Stimulated activated naive CD8-positive, alpha-beta T cell treated with anti-CD3 and anti-CD28 coated beads, Interleukin-15, Interleukin-2, amounts not matched to agents 100 ng/mL and 50 ng/mL, for 24 hours (primary cell): Measurements from ENCODE around the gene ANGPTL8.

ENCODE experiments used
- H3K27ac Mint-ChIP-seq: one replicate; pipeline ENCODE4 v1.8.0; 2021; ENCODE audit warnings: mild to moderate bottlenecking, mixed read lengths
- H3K27me3 Mint-ChIP-seq: one replicate; pipeline ENCODE4 v1.8.0; 2021; ENCODE audit warnings: mixed read lengths
- H3K36me3 Mint-ChIP-seq: one replicate; pipeline ENCODE4 v1.8.0; 2021; ENCODE audit warnings: low read depth, mixed read lengths
- H3K4me1 Mint-ChIP-seq: one replicate; pipeline ENCODE4 v1.8.0; 2021; ENCODE audit warnings: low read depth, mixed read lengths
- H3K4me3 Mint-ChIP-seq: one replicate; pipeline ENCODE4 v1.8.0; 2021; ENCODE audit warnings: mild to moderate bottlenecking, mixed read lengths
- H3K9me3 Mint-ChIP-seq: one replicate; pipeline ENCODE4 v1.8.0; 2021; ENCODE audit warnings: mixed read lengths

The ANGPTL8 gene

DNA sequence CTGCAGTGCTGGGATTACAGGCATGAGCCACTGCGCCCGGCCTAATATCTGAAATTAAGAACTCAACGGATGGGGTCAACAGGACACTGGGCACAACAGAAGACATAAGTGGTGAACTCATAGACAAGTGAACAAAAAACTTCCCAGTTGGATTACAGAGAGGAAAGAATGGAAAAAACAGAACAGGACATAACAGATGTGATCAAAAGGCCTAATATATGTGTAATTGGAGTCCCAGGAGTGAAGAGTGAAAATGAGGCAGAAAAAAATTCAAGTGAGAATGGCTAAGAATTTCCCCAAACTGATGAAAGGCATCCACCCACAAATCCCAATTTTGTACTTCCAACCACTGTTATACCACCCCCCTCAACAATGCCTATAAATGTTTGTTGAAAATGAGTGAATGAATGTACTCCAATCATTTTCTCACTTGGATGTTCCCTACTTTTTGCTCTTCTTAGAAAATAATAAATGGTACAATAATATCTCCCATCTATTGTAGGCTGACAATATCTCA, 18.3 kb upstream of the ANGPTL8 start:
- Mint-ChIP-seq H3K4me1 (no peaks in the 10 kb centered on the region), H3K27ac (no peak overlapping the region), H3K27me3 (peaks cover 3% of the 10 kb centered on the region), H3K36me3 (peaks cover 3% of the 10 kb centered on the region), H3K9me3 (peaks cover 14% of the 10 kb centered on the region), H3K4me3 (no peak overlapping the region)

DNA sequence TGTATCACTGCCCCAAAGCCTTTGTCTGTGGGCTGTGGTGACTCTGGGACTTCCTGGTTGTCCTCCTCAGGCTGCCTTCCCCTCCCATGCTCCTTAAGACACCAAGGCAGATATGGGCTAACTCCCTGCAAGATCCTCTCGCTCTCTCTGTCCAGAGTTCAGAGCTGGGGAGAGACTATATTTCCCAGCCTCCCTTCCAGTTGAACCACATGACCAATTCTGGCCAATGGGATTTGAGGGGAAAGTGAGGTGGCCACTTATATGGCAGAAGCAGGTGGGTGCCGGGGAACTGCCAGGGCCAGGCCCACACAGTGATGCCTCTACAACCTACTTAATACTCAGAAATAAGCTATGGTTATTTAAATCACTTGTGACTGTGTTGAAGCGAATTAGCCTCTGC, 16.2 kb upstream of the ANGPTL8 start:
- Mint-ChIP-seq H3K27me3 (peaks cover 3% of the 10 kb centered on the region), H3K27ac (no peak overlapping the region)

DNA sequence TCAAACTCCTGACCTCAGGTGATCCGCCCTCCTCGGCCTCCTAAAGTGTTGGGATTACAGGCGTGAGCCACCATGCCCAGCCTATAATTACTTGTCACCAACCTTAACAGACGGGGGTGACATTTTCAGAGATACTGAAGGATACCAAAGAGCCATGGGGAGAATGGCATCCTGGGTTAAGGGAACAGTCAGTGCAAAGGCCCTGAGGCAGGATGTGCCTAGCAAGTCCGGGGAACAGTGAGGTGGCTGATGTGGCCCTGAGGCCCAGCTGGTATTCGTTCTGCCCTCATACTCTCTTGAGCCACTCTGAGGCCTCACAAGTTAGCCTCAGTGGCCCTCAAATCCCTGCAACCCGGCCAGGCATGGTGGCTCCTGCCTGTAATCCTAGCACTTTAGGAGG, 15.0 kb upstream of the ANGPTL8 start:
- H3K9me3 Mint-ChIP-seq, result peaks cover 14% of the 10 kb centered on the region
- H3K27me3 Mint-ChIP-seq, result peaks cover 3% of the 10 kb centered on the region

More for the DNA sequence above, 16.2 kb upstream of the ANGPTL8 start:
- Mint-ChIP-seq H3K9me3 (peaks cover 14% of the 10 kb centered on the region), H3K4me1 (no peaks in the 10 kb centered on the region), H3K36me3 (peaks cover 3% of the 10 kb centered on the region), H3K4me3 (no peak overlapping the region)

DNA sequence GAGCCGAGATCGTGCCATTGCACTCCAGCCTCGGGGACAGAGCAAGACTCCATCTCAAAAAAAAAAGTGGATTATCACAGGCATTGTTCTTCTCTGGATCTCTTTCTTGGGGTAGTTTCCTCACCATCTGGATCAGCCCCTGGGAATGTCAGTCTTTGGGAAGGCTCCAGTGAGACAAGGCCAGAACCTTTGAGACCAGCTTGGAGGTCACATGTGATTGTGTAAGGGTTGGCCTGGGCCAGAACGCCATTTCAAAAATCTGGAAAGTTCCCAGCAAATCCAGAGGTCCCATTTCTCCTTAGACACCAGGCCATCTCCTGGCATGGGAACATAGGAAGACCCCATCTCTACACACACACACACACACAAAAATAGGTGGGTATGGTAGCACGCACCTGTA, 14.2 kb upstream of the ANGPTL8 start:
- H3K9me3 Mint-ChIP-seq, result peaks cover 13% of the 10 kb centered on the region
- peaks cover 3% of the 10 kb centered on the region for H3K27me3 Mint-ChIP-seq
- H3K4me3 Mint-ChIP-seq, result no peak overlapping the region
- H3K4me1 Mint-ChIP-seq, result no peaks in the 10 kb centered on the region
- H3K27ac Mint-ChIP-seq, result no peak overlapping the region
- peaks cover 3% of the 10 kb centered on the region for H3K36me3 Mint-ChIP-seq

More for the DNA sequence above, 15.0 kb upstream of the ANGPTL8 start:
- Mint-ChIP-seq H3K4me3 (no peak overlapping the region), H3K27ac (no peak overlapping the region), H3K36me3 (peaks cover 3% of the 10 kb centered on the region), H3K4me1 (no peaks in the 10 kb centered on the region)

DNA sequence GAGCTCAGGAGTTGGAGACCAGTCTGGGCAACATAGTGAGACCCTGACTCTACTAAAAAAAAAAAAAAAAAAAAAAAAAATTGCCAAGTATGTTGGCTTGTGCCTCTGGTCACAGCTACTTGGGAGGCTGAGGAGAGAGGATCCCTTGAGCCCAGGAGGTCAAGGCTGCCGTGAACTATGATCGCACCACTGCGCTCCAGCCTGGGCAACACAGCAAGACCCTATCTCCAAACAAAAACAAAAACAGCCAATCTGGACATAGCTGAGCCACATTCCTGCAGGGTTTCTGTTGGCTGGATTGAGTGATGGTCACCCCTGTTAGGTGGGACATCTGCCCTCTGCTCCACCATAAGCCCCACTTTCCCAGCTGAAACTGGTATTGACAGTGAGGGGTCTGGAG, 13.6 kb upstream of the ANGPTL8 start:
- no peak overlapping the region for H3K27ac Mint-ChIP-seq
- H3K27me3 Mint-ChIP-seq, result no peaks in the 10 kb centered on the region
- no peaks in the 10 kb centered on the region for H3K36me3 Mint-ChIP-seq
- H3K4me3 Mint-ChIP-seq, result no peak overlapping the region
- no peaks in the 10 kb centered on the region for H3K4me1 Mint-ChIP-seq
- H3K9me3 Mint-ChIP-seq, result peaks cover 9% of the 10 kb centered on the region

- Mint-ChIP-seq H3K27me3 (no peaks in the 10 kb centered on the region), H3K9me3 (peaks cover under 1% of the 10 kb centered on the region), H3K4me1 (no peaks in the 10 kb centered on the region), H3K27ac (no peak overlapping the region), H3K4me3 (no peak overlapping the region), H3K36me3 (no peaks in the 10 kb centered on the region)
Measured at GRCh38 chr19:11226716-11227166, 12.7 kb upstream of the ANGPTL8 start.

- Mint-ChIP-seq H3K36me3 (no peaks in the 10 kb centered on the region), H3K27me3 (no peaks in the 10 kb centered on the region), H3K9me3 (no peaks in the 10 kb centered on the region), H3K27ac (no peak overlapping the region), H3K4me1 (no peaks in the 10 kb centered on the region), H3K4me3 (no peak overlapping the region)
Measured at GRCh38 chr19:11227195-11227886, 12.1 kb upstream of the ANGPTL8 start.

DNA sequence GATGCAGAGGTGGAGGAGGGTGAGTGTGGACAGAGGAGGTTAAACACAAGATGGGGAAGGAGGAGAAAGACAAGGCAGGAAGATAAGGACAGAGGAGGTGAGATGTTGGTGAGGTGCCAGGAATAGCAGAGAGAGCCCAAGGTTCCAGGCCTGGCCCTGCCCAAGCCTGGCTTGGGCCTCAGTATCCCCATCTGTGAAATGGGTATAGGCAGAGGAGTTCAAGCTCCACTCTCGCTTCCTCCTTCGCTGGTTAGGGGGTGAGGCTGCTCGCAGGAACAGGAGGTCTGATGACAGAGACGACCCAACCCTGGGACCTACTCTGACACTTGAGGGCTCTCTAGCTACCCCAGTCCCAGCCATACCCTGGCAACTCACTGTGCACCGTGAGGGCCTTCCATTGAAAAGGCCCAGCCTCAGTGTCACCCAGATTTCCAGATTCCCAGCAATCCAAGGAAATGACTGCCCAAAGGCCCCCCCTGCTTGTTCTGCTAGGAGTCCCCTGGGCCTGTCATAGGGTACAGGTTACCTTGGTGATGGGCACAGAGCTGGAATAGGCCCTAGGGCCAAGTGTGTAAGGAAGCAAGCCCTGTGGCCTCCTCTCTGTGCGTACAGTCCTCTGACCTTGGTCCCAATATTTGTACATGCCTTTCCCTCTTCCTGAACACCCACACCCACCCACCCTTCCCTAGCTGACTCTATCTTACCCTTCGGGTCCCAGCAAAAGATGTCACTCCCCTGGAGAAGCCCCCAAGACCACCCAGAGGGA, 8.6 kb upstream of the ANGPTL8 start:
- Mint-ChIP-seq H3K27ac (no peak overlapping the region), H3K27me3 (no peaks in the 10 kb centered on the region), H3K36me3 (no peaks in the 10 kb centered on the region), H3K4me1 (no peaks in the 10 kb centered on the region), H3K9me3 (no peaks in the 10 kb centered on the region), H3K4me3 (no peak overlapping the region)

- no peaks in the 10 kb centered on the region for H3K27me3 Mint-ChIP-seq
- H3K9me3 Mint-ChIP-seq, result no peaks in the 10 kb centered on the region
- no peaks in the 10 kb centered on the region for H3K36me3 Mint-ChIP-seq
- H3K27ac Mint-ChIP-seq, result no peak overlapping the region
- no peak overlapping the region for H3K4me3 Mint-ChIP-seq
- H3K4me1 Mint-ChIP-seq, result no peaks in the 10 kb centered on the region
Measured at GRCh38 chr19:11232555-11232954, 6.9 kb upstream of the ANGPTL8 start.

- Mint-ChIP-seq H3K9me3 (no peaks in the 10 kb centered on the region), H3K27ac (no peak overlapping the region), H3K4me1 (no peaks in the 10 kb centered on the region), H3K4me3 (no peak overlapping the region), H3K36me3 (no peaks in the 10 kb centered on the region), H3K27me3 (no peaks in the 10 kb centered on the region)
Measured at GRCh38 chr19:11233073-11233472, 6.3 kb upstream of the ANGPTL8 start.

DNA sequence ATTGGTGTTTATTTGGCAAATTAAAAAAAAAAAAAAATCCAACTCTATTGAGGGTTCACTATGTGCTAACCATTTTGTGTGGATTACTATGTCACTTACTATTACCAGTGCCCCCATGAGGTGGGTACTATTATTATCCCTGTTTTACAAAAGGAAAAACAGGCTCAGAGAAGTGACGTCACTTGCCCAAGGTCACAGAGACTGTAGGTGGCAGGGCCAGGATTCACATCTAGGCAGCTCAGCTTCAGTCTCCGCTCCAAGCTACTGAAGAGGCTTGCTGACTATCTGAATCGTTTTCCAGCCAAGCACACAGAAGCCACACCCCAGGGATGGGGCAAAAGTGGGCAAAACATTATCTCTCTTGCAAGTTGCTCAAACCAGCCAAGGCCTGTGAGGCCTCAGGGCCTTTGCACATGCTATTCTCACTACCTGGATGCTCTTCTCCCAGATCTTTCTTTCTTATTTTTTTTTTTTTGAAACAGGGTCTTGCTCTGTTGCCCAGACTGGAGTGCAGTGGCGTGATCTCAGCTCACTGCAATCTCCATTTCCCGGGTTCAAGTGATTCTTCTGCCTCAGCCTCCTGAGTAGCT, 4.8 kb upstream of the ANGPTL8 start:
- Mint-ChIP-seq H3K27ac (no peak overlapping the region), H3K9me3 (peaks cover 5% of the 10 kb centered on the region), H3K4me3 (no peak overlapping the region), H3K4me1 (no peaks in the 10 kb centered on the region), H3K36me3 (no peaks in the 10 kb centered on the region), H3K27me3 (no peaks in the 10 kb centered on the region)

DNA sequence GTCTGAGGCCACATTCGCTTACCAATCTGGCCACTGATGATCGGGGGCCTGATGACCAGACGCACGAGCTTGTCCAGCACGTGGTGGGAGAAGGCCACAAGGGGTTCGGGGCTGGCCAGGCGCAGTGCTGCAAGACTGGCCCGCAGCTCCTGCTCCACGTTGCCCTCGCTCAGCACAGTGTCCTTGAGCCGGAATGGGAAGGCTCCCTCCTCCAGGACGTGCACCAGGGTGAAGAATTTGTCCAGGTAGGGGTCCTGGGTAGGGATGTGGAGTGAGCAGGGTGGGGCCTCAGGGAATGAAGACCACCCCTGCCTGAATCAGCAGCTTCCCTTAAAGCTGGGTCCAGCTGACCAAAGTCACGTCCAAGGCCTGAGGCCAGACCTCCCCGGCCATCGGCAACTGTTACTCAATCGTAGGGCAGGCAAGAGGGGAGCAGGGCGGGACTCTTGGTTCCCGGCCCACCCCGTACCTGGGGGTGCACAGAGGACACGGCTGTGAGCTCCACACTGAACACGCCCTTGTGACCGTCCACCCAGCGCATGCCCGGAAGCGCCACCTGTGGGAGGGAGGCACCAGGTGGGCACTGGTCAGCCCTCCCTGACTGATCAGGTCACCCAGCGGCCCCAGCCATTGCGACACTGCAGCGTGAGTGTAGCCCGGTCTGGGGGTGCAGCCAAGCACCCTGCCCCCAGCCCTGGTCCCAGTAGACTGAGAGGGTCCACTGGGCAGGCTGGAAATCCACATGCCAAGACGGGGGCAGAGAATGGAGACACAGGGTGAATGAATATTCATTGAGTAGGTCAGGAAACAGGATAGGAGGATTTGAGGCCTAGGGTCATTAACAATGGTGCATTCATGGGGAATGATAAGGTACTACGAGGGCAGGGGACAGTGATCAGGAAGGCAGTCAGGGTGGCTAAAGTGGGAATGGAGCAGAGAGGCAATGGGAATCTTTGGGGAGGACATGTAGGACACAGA, 2.8 kb upstream of the ANGPTL8 start:
- Mint-ChIP-seq H3K36me3 (no peaks in the 10 kb centered on the region), H3K9me3 (peaks cover 5% of the 10 kb centered on the region), H3K4me3 (no peak overlapping the region), H3K27me3 (no peaks in the 10 kb centered on the region), H3K4me1 (no peaks in the 10 kb centered on the region), H3K27ac (no peak overlapping the region)

- no peaks in the 10 kb centered on the region for H3K27me3 Mint-ChIP-seq
- H3K4me1 Mint-ChIP-seq, result no peaks in the 10 kb centered on the region
- peaks cover 5% of the 10 kb centered on the region for H3K9me3 Mint-ChIP-seq
- no peak overlapping the region for H3K4me3 Mint-ChIP-seq
- H3K36me3 Mint-ChIP-seq, result no peaks in the 10 kb centered on the region
- H3K27ac Mint-ChIP-seq, result no peak overlapping the region
Measured at GRCh38 chr19:11237321-11237720, 2.1 kb upstream of the ANGPTL8 start.

DNA sequence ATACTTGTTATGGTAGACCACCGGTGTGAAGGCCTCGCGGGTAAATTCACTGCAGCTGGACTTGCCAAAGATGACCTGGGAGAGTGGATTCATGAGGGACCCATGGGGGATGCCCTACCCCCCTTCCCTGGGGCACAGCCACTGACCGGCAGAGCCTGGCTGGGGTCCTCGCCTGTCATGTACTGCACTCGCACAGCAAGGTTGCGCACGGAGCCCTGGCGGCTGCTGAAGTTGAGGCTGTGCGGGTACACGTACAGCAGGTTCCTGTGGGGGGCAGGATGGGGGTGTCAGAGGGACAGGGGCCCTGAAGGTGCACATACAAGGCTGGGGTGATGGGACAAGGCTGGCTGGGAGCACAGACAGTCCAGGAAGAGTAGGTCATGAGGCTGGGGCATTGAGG, 1.4 kb upstream of the ANGPTL8 start:
- Mint-ChIP-seq H3K9me3 (peaks cover 5% of the 10 kb centered on the region), H3K4me3 (no peak overlapping the region), H3K36me3 (no peaks in the 10 kb centered on the region), H3K4me1 (no peaks in the 10 kb centered on the region), H3K27ac (no peak overlapping the region), H3K27me3 (no peaks in the 10 kb centered on the region)
